MM.1S (cell line): ENCODE data around the gene MEGF10.

Experiments
- DNase-seq: peaks from one replicate; pipeline ENCODE4 v3.0.0-alpha.2; 2015
- H2AFZ ChIP-seq: fragments of 300-600 bp; sonication (generic); 2 replicates; pipeline ENCODE4 v1.6.0; 2016; ENCODE audit warnings: antibody characterized with exemption, low read length
- H3F3A ChIP-seq: fragments of 300-600 bp; sonication (generic); 2 replicates; pipeline ENCODE4 v1.6.1; 2016; ENCODE audit warnings: mild to moderate bottlenecking, antibody characterized with exemption, low read length, moderate library complexity, mixed read lengths; ENCODE audit not compliant: insufficient read depth
- H3K27ac ChIP-seq: fragments of 300-600 bp; sonication (generic); 2 replicates; pipeline ENCODE4 v1.5.1; 2016; ENCODE audit warnings: mild to moderate bottlenecking, low read length
- H3K27me3 ChIP-seq: fragments of 300-600 bp; sonication (generic); replicated peaks from 2 replicates; pipeline ENCODE4 v1.6.0; 2016; ENCODE audit warnings: low read length; ENCODE audit not compliant: insufficient read depth
- H3K36me3 ChIP-seq: fragments of 300-600 bp; sonication (generic); replicated peaks from 2 replicates; pipeline ENCODE4 v1.6.1; 2016; ENCODE audit warnings: mild to moderate bottlenecking, low read length, mixed read lengths; ENCODE audit not compliant: insufficient read depth
- H3K4me1 ChIP-seq: fragments of 300-600 bp; sonication (generic); 2 replicates; pipeline ENCODE4 v1.6.1; 2016; ENCODE audit warnings: low read length, mixed read lengths
- H3K4me2 ChIP-seq: fragments of 300-600 bp; sonication (generic); 2 replicates; pipeline ENCODE4 v1.6.0; 2016; ENCODE audit warnings: low read depth, low read length
- H3K4me3 ChIP-seq: fragments of 300-600 bp; sonication (generic); 2 replicates; pipeline ENCODE4 v1.5.1; 2016; ENCODE audit warnings: low read length, mixed read lengths
- H3K79me2 ChIP-seq: fragments of 300-600 bp; sonication (generic); 2 replicates; pipeline ENCODE4 v1.6.1; 2016; ENCODE audit warnings: mixed run types, low read length, mixed read lengths
- H3K9ac ChIP-seq: fragments of 300-600 bp; sonication (generic); 2 replicates; pipeline ENCODE4 v1.6.1; 2016; ENCODE audit warnings: low read length, mixed read lengths
- H3K9me2 ChIP-seq: fragments of 300-600 bp; sonication (generic); replicated peaks from 2 replicates; pipeline ENCODE4 v1.6.1; 2016; ENCODE audit warnings: mild to moderate bottlenecking, low read length, mixed read lengths; ENCODE audit not compliant: insufficient read depth
- H3K9me3 ChIP-seq: fragments of 300-600 bp; sonication (generic); replicated peaks from 2 replicates; pipeline ENCODE4 v1.6.1; 2016; ENCODE audit warnings: mild to moderate bottlenecking, low read length, mixed read lengths; ENCODE audit not compliant: insufficient read depth
- H4K20me1 ChIP-seq: fragments of 300-600 bp; sonication (generic); 2 replicates; pipeline ENCODE4 v1.6.1; 2016; ENCODE audit warnings: mild to moderate bottlenecking, low read length, moderate library complexity, mixed read lengths; ENCODE audit not compliant: insufficient read depth
- CTCF ChIP-seq: fragments of 300-600 bp; sonication (generic); IDR thresholded peaks from 2 replicates; pipeline ENCODE4 v1.5.1; 2016; ENCODE audit warnings: antibody characterized with exemption, low read length, mixed read lengths
- EZH2 ChIP-seq: fragments of 300-600 bp; sonication (generic); optimal IDR thresholded peaks from 2 replicates; pipeline ENCODE3; 2017; ENCODE audit warnings: low read depth, mild to moderate bottlenecking, antibody characterized with exemption, low read length, mixed read lengths
- EZH2phosphoT487 ChIP-seq: fragments of 300-600 bp; sonication (generic); IDR thresholded peaks from 2 replicates; pipeline ENCODE4 v1.6.1; 2018; ENCODE audit warnings: antibody characterized with exemption, low read length

MEGF10 gene

GRCh38 chr5:127418367-127418766 is 127.8 kb downstream of the MEGF10 start:
- H4K20me1 ChIP-seq = no peaks in the 10 kb centered on the region
- H3K4me1 ChIP-seq = 0 out of 2 replicates have a peak, but pooled peaks cover 4% of the 10 kb centered on the region
- TF ChIP-seq EZH2 (no peak), EZH2phosphoT487 (no peak), CTCF (no peak)
- H3K27ac ChIP-seq = no peak overlapping the region
- H3K9me3 ChIP-seq = no peaks in the 10 kb centered on the region
- no peaks in the 10 kb centered on the region for H3K9me2 ChIP-seq
- H3F3A ChIP-seq = peaks cover 4% of the 10 kb centered on the region; the same call in 1 of the 2 replicates
- no peak overlapping the region for H2AFZ ChIP-seq
- DNase-seq = no peak
- H3K27me3 ChIP-seq = no peaks in the 10 kb centered on the region
- H3K36me3 ChIP-seq = no peaks in the 10 kb centered on the region
- no peaks in the 10 kb centered on the region for H3K79me2 ChIP-seq
- H3K9ac ChIP-seq = no peak overlapping the region
- H3K4me2 ChIP-seq = no peak overlapping the region
- no peak overlapping the region for H3K4me3 ChIP-seq

- H3K9me2 ChIP-seq = no peaks in the 10 kb centered on the region
Measured at GRCh38 chr5:127418974-127419682, 128.5 kb downstream of the MEGF10 start.

GRCh38 chr5:127419683-127420257 is 129.2 kb downstream of the MEGF10 start:
- Histone ChIP-seq H3K4me2 (no peak overlapping the region), H3K36me3 (no peaks in the 10 kb centered on the region), H3K79me2 (no peaks in the 10 kb centered on the region), H3K9ac (no peak overlapping the region), H3K9me3 (no peaks in the 10 kb centered on the region), H3K4me1 (0 out of 2 replicates have a peak, but pooled peaks cover 4% of the 10 kb centered on the region), H3K4me3 (no peak overlapping the region), H3F3A (peaks cover 5% of the 10 kb centered on the region; the same call in 1 of the 2 replicates), H3K9me2 (no peaks in the 10 kb centered on the region), H3K27me3 (no peaks in the 10 kb centered on the region), H4K20me1 (no peaks in the 10 kb centered on the region), H3K27ac (no peak overlapping the region), H2AFZ (no peak overlapping the region)
- TF ChIP-seq EZH2 (no peak), EZH2phosphoT487 (no peak), CTCF (no peak)
- no peak for DNase-seq

More at GRCh38 chr5:127418974-127419682, 128.5 kb downstream of the MEGF10 start:
- Histone ChIP-seq H3K9me3 (no peaks in the 10 kb centered on the region), H3K79me2 (no peaks in the 10 kb centered on the region), H3K4me1 (0 out of 2 replicates have a peak, but pooled peaks cover 4% of the 10 kb centered on the region), H2AFZ (no peak overlapping the region), H3K9ac (no peak overlapping the region), H3K36me3 (no peaks in the 10 kb centered on the region), H3F3A (peaks cover 5% of the 10 kb centered on the region; the same call in 1 of the 2 replicates), H3K27me3 (no peaks in the 10 kb centered on the region), H4K20me1 (no peaks in the 10 kb centered on the region), H3K27ac (no peak overlapping the region), H3K4me3 (no peak overlapping the region), H3K4me2 (no peak overlapping the region)
- TF ChIP-seq EZH2 (no peak), EZH2phosphoT487 (no peak), CTCF (no peak)
- no peak for DNase-seq
